Daoy (cell line): ENCODE measurements around the gene VWA3B. TPM values are rescaled to one million over a fixed set of nuclear protein-coding genes. Genes with fewer than 3 reads are reported as not detected.
"Not testable (repeated sequence)": the region's sequence is repeated elsewhere in the genome, so short reads cannot be mapped to it uniquely, and the experiment has no call there.

Experiments
- DNase-seq: peaks from one replicate; pipeline ENCODE4 v3.0.0-alpha.2; 2015; ENCODE audit warnings: low read depth
- total RNA-seq: library from RNA; depleted of rRNA; stranded (reverse); fragments of >200 nt; shearing (Covaris generic); gene quantifications from 2 replicates; pipeline ENCODE4 v1.2.3, GENCODE V29; 2014

The VWA3B gene
- total RNA-seq, 1 experiment from 2014 or later, result not detected

GRCh38 chr2:98299211-98299905 is 212.4 kb downstream of the VWA3B start:
- DNase-seq, result no peak

GRCh38 chr2:98300141-98300874 is 213.3 kb downstream of the VWA3B start:
- no peak for DNase-seq

- no peak for DNase-seq
These were observed 214.5 kb downstream of the VWA3B start for GRCh38 chr2:98301469-98301868.

- DNase-seq, result not testable (repeated sequence)
These were observed 220.2 kb downstream of the VWA3B start for GRCh38 chr2:98307131-98307696.

- no peak for DNase-seq
These were observed 221.1 kb downstream of the VWA3B start for GRCh38 chr2:98308068-98308467.

- no peak for DNase-seq
These were observed 221.6 kb downstream of the VWA3B start for GRCh38 chr2:98308532-98308931.

GRCh38 chr2:98309580-98309979 is 222.6 kb downstream of the VWA3B start:
- DNase-seq, result no peak

GRCh38 chr2:98310010-98310409 is 223.0 kb downstream of the VWA3B start:
- DNase-seq, result no peak

GRCh38 chr2:98311090-98311489 is 224.1 kb downstream of the VWA3B start:
- DNase-seq, result no peak

GRCh38 chr2:98311771-98312545 is 225.0 kb downstream of the VWA3B start:
- no peak for DNase-seq

GRCh38 chr2:98313492-98314250 is 226.7 kb downstream of the VWA3B start:
- DNase-seq, result no peak

- DNase-seq, result no peak
These were observed 227.3 kb downstream of the VWA3B start for GRCh38 chr2:98314251-98314650.

GRCh38 chr2:98315957-98316356 is 229.0 kb downstream of the VWA3B start:
- DNase-seq, result no peak

- DNase-seq, result no peak
These were observed 230.2 kb downstream of the VWA3B start for GRCh38 chr2:98317214-98317613.

- not testable (repeated sequence) for DNase-seq
These were observed 233.2 kb downstream of the VWA3B start for GRCh38 chr2:98320171-98320570.

- DNase-seq, result no peak
These were observed 237.2 kb downstream of the VWA3B start for GRCh38 chr2:98324181-98324580.

- DNase-seq, result no peak
These were observed 240.8 kb downstream of the VWA3B start for GRCh38 chr2:98327776-98328175.

GRCh38 chr2:98329549-98329948 is 242.6 kb downstream of the VWA3B start:
- DNase-seq, result no peak

- no peak for DNase-seq
These were observed 246.0 kb downstream of the VWA3B start for GRCh38 chr2:98332989-98333388.

- DNase-seq, result no peak
These were observed 247.0 kb downstream of the VWA3B start for GRCh38 chr2:98333922-98334321.

- DNase-seq, result peak; percentile 84
These were observed 247.6 kb downstream of the VWA3B start for GRCh38 chr2:98334439-98335078.
